ENCODE data around the gene SET.
A peak's percentile ranks its signal among the peaks of the same experiment; 100 is the strongest.
"Not testable (repeated sequence)": the region's sequence is repeated elsewhere in the genome, so short reads cannot be mapped to it uniquely, and the experiment has no call there.

Gene SET

GRCh38 chr9:128689293-128689774 lies 312 bp downstream of the SET start:
- DNase-seq: peak; percentile 54

DNA sequence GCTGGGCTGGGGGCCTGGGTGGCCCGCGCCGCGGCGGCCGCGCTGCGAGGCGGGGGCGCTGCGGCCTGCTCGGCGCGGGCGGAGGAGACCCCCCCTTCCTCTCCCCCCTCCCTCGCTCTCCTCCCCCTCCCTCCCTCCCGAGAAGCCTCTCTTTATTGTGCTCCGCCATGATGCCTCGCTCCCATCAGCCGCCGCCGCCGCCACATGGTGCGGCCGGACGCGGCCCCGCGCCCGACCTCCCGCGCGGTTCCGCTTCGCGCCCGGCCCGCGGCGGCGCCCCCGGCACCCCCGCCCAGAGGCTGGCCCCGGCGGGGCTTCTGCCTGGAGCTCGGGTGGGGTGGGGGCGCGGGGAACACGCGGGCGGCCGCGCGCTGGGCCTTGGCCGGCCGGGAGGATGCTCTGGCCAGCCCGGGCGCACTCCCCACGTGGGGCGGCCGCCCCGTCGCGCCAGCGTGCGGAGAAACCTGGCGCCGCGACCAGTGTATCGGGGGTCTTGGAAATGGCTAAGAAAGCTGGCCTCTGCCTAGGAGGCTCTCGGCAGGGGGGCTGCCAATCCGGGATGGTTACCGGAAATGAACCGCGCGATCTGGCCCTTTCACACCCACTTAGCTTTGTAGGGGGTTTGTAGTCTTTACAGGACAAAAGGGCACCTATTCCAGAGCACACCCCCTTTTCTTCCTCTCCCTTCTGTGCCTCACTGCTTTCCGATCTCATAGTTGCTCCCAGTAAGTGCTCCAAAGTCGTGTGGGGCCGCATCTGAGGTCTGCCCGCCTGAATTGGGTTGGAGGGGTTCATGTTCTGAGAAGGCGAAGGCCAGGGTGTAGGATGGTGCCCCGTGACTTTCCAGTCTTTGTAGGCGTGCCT lies 1.0 kb downstream of the SET start:
- peak; percentile 57 for DNase-seq

- DNase-seq: no peak
These were observed 1.6 kb downstream of the SET start for GRCh38 chr9:128690684-128691034.

GRCh38 chr9:128693738-128694137 lies 4.7 kb downstream of the SET start:
- not testable (repeated sequence) for DNase-seq

DNA sequence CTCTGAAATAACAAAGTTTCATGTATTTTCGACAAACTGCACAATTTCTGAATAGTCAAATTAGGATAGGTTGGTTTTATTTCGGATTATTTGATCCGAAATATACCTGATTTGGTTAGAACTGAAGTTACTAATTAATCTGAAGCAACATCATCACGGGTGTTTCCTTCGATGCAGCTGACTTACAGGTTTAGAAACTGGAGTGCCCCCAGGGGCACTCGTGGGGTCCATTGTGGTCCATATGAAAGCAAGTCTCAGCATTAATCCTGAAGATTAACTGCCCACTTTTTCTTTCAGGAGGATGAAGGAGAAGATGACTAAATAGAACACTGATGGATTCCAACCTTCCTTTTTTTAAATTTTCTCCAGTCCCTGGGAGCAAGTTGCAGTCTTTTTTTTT lies 5.3 kb downstream of the SET start:
- no peak for DNase-seq

DNA sequence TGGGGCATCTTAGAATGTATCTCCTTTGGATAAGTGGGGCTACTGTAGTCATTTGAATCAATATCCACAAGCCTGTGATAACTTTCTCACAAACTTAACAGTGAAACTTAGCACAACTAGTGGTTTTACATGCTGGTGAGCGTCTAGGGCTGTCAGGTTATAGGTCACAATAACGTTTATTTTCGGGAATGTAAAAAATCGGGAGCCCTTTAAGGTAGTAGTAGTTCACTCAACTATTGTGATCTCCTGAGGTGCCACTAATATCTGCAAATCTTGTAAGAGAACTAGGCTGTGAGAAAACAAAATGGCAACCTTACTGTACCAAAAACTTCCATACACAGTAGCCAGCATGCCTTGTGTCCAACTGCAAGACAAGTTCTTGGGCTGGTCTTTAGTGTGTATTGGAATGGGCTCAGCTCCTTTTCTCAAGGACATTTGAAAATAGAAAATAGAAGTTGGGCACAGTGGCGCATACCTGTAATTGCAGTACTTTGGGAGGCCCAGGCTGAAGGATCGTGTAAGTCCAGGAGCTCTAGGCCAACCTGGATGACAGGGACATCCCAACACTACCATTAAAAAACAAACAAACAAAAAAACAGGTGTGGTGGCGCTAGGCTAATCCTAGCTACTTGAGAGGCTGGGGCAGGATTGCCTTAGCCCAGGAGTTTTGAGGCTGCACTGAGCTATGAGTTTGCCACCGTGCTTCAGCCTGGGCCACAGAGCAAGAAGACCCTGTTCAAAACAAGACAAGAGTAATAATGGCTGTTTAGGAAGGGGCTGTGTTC lies 8.1 kb downstream of the SET start:
- DNase-seq: no peak

- not testable (repeated sequence) for DNase-seq
These were observed 10.2 kb downstream of the SET start for GRCh38 chr9:128699096-128699795.

DNA sequence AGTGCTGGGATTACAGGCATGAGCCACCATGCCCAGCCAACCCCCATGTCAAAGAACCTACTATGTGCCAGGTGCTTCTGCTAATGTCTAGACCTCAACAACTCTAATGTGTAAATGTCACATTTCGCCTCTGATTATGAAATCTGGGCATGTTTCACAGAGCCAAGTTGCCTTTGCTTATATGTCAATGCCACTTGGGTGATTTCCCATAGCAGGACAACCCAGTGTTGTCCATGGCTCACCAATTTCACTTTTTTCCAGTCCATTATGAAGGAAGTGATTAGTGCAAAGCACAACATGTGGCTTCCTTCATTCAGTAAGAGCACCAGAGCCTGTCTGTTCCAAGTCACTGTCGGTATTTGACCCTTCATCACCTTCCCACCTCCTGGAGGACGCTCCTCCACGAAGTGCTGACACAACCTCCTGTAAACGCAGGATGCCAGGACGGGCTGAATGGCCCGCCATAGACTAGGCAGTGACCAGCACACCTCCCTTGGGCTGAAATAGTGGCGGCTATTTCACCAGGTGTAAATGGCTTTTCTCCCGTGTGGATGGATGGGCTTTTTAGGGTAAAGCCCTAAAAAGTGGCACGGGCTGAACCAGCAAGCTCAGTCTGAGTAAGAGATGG lies 12.3 kb downstream of the SET start:
- DNase-seq: no peak

DNA sequence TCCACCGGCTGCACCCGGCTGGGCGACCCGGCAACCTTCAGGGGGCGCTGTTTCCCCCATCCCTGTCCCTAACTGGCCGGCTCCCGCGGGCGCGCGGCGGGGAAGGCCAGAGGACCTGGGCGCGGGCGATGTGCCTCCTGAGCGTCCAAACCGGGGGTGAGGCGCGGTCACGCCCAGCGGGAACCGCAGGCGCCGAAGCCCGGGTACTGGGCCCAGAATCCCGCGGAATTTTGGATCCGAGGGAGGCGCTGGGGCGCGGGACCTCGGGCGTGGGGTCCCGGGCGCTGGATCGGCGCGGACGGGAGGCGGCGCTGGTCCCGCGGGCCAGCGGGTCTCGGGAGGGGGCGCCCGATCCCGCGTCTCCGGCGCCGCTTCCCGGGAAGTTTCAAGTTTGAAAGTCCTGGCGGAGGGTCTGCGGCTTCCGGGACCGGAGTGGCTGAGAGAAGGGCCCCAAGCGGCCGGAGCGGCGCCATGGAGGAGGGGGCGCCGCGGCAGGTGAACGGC lies 13.5 kb downstream of the SET start, which contains the start of gene PKN3:
PKN3 (plus strand) TSS at position 59 of the 504 bp plus-strand sequence; CDS start at position 472, 413 bp downstream.
- DNase-seq: peak; percentile 88

GRCh38 chr9:128702949-128703615 lies 14.1 kb downstream of the SET start:
- peak; percentile 15 for DNase-seq

DNA sequence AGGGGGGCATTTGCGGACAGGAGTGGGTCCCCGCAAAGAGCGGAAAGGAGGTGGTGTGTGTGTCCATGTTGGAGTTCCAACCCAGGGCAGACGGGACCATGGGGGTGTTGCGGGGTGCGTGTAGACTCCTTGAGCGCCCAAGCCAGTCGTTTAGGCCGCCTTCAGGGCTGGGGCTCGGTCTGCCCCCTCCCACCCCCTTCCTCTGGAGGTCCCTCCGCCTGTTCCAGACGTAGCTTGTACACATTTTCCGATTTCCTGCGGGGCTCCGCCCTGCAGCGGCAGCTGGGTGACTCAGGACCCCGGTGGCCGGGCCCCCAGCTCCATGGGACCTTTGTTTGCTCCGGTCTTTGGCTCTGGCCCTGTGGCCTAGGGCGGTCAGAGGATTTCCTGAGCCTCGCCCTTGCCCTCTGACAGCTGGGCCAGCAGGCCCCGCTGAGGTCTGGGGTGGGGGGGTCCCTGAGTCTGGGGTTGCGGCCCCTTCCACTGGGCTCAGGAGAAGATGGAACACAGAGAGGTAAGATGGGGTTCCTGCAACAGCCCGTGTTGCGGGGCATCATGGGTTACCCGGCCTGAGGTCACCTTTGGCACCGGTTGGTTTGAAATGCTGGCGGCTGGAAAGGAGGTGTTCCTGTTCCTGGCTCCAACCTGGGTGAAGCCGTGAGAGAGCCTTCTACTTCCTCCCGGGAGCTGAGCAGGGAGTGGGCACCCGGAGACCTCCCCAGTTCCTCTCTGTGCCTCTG lies 14.8 kb downstream of the SET start:
- DNase-seq: no peak

DNA sequence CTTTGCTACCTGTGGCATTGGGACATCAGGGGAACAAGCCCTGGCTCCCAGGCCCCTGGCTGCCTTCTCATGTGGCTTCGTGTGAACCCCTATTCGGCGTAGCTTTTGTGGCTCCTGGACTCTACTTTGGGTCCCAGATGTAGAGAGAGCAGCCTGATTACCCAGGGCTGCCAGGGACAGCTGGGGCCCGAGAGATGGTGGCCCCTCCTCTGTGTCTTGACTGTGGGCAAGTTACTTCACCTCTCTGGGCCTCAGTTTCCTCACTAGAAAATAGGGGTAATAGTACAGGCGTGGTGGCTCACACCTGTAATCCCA lies 15.3 kb downstream of the SET start:
- DNase-seq: no peak

DNA sequence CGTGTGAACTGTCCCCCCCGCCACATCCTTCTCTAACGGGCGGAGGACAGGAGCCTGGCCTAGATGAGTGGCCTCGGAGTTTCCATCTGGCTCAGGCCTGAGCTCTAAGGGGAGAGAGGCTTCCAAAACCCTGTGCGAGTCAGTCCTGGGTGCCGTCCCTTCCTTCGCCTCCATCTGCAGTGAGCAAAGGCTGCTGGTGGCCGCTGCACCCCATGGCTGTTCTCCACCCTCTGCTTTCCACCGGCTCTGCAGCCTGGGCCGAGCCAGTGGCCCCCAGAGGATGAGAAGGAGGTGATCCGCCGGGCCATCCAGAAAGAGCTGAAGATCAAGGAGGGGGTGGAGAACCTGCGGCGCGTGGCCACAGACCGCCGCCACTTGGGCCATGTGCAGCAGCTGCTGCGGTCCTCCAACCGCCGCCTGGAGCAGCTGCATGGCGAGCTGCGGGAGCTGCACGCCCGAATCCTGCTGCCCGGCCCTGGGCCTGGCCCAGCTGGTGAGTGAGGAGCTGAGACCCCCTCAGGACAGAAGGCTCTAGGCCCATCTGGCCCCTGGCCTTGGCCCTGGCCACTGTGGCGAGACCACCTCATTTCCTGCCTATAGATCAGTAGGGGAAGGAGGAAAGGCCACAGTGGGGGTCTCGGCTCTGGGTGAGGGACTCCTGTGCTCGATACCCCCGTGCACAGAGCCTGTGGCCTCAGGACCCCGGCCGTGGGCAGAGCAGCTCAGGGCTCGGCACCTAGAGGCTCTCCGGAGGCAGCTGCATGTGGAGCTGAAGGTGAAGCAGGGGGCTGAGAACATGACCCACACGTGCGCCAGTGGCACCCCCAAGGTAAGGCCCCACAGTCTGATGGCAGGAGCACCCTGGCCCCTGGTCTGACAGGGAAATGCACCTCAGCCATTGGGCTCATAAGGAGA lies 16.3 kb downstream of the SET start:
- DNase-seq: no peak

DNA sequence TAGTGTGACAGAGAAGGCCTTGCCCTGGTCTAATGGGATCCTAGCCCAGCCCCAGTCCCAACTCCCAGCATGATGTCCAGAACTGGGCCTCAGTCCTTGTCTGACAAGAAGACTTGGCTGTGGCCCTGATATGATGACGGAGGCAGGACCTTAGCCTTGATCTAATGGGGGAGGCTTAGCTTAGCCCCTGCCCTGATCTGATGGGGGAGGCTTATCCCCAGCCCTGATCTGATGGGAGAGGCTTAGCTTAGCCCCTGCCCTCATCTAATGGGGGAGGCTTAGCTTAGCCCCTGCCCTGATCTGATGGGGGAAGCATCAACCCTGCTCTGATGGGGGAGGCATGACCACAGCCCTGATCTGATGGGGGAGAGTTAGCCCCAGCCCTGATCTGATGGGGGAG lies 17.0 kb downstream of the SET start:
- DNase-seq: no peak

DNA sequence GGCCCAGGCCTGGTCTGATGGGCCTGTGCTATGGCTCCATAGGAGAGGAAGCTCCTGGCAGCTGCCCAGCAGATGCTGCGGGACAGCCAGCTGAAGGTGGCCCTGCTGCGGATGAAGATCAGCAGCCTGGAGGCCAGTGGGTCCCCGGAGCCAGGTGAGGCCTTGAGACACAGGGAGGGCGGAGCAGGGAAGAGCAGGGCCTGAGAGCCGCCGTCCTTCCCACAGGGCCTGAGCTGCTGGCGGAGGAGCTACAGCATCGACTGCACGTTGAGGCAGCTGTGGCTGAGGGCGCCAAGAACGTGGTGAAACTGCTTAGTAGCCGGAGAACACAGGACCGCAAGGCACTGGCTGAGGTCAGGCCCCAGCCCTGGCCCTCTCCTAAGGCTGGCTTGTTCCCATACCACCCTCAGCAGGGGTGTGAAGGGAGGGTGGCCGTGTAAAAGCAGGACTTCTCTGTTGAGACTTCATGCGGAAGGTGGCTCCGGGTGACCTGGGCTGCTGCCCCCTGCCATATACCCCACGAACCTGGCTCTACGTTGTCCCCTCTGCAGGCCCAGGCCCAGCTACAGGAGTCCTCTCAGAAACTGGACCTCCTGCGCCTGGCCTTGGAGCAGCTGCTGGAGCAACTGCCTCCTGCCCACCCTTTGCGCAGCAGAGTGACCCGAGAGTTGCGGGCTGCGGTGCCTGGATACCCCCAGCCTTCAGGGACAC lies 17.8 kb downstream of the SET start:
- DNase-seq: no peak

DNA sequence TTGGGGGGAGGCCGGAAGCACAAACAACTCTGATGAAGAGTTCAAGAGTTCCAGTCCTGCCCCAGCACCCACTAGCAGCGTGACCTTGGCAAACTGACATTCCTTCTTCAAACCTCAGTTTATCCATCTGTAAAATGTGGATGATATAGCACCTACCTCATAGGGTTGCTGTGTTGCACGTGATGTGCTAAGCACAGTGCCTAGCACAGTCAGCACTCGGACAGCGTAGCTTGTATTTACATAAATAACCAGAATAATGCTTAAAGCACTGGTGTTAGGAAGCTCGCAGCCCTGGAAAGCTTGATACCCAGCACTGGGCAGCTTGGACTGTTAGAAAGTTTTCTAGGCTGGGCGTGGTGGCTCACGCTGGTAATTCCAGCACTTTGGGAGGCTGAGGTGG lies 18.4 kb downstream of the SET start:
- DNase-seq: no peak

GRCh38 chr9:128712451-128713410 lies 23.7 kb downstream of the SET start:
- no peak for DNase-seq

GRCh38 chr9:128713411-128713780 lies 24.4 kb downstream of the SET start:
- DNase-seq: no peak

All from activated CD4-positive, alpha-beta T cell treated with anti-CD3 and anti-CD28 coated beads, Interleukin-2, amount 50 U/mL, for 1 hour (primary cell).